A549 treated with Mapracorat at 1 μM for 4 hours (cell line): ENCODE results near the gene MIB2. TPM values are rescaled to one million over a fixed set of nuclear protein-coding genes. Genes with fewer than 3 reads are reported as not detected.

Source experiments
- total RNA-seq: library from RNA; stranded (reverse); fragments of 200-300 nt; extraction: Qiagen RNA extraction; gene quantifications from 5 replicates; pipeline ENCODE4 v1.2.3, GENCODE V29; 2022

Gene MIB2
- 7.2 to 20.5 TPM (median 19.5 TPM) in 5 replicates for total RNA-seq

GRCh38 chr1:1615256-1616044, at the start of gene MIB2:
MIB2 (plus strand) TSS chr1:1615500; CDS start chr1:1623453, 7,953 bp downstream.

GRCh38 chr1:1574721-1575537, 40.4 kb upstream of the MIB2 start, which contains the start of gene SSU72:
SSU72 (minus strand) TSS chr1:1574863; CDS start chr1:1574557, 306 bp downstream.

GRCh38 chr1:1599935-1600860, 15.1 kb upstream of the MIB2 start, which contains the start of gene FNDC10:
FNDC10 (minus strand) TSS chr1:1600135; CDS start chr1:1600015, 120 bp downstream.

GRCh38 chr1:1631782-1632420, 16.6 kb downstream of the MIB2 start, which contains the start of gene MMP23B:
MMP23B (plus strand) TSS chr1:1632173; CDS start chr1:1632219, 46 bp downstream.

GRCh38 chr1:1658583-1659549, 43.6 kb downstream of the MIB2 start, which contains the start of gene CDK11B:
CDK11B (minus strand) TSS chr1:1659004; CDS start chr1:1657485, 1,519 bp downstream.

Other genes starting within 250 kb of the MIB2 start
- gene AURKAIP1, start 240.3 kb upstream of the MIB2 start, total RNA-seq: 107 to 186 TPM (median 170 TPM) in 5 replicates
- gene CCNL2, start 216.2 kb upstream of the MIB2 start, total RNA-seq: 42.1 to 63.9 TPM (median 54.3 TPM) in 5 replicates
- 130 to 166 TPM (median 137 TPM) in 5 replicates for gene MRPL20, start 208.2 kb upstream of the MIB2 start, total RNA-seq
- 0.07 to 0.19 TPM in 2 of 5 replicates, not detected in the others for gene ANKRD65, start 194.2 kb upstream of the MIB2 start, total RNA-seq
- 3.6 to 14.7 TPM (median 14.1 TPM) in 5 replicates for gene VWA1, start 179.8 kb upstream of the MIB2 start, total RNA-seq
- gene ATAD3C, start 165.8 kb upstream of the MIB2 start, total RNA-seq: not detected in 5 replicates
- 1.2 to 3.6 TPM (median 3.0 TPM) in 5 replicates for gene ATAD3B, start 143.7 kb upstream of the MIB2 start, total RNA-seq
- gene ATAD3A, start 103.3 kb upstream of the MIB2 start, total RNA-seq: 28.1 to 41.2 TPM (median 37.2 TPM) in 5 replicates
- 0.24 to 1.1 TPM (median 0.32 TPM) in 5 replicates for gene TMEM240, start 74.9 kb upstream of the MIB2 start, total RNA-seq
- gene SSU72, start 40.6 kb upstream of the MIB2 start, total RNA-seq: 90.7 to 106 TPM (median 100 TPM) in 5 replicates
- 5.8 to 8.8 TPM (median 8.1 TPM) in 5 replicates for gene FNDC10, start 15.4 kb upstream of the MIB2 start, total RNA-seq
- gene MMP23B, start 16.7 kb downstream of the MIB2 start, total RNA-seq: 0.18 to 1.2 TPM (median 0.64 TPM) in 5 replicates
- 24.2 to 26.3 TPM (median 25.5 TPM) in 5 replicates for gene CDK11B, start 43.5 kb downstream of the MIB2 start, total RNA-seq
- 9.2 to 13.4 TPM (median 12.5 TPM) in 5 replicates for gene SLC35E2B, start 77.3 kb downstream of the MIB2 start, total RNA-seq
- gene CDK11A, start 108.9 kb downstream of the MIB2 start, total RNA-seq: 18.0 to 28.0 TPM (median 22.9 TPM) in 5 replicates
- 28.5 to 43.1 TPM (median 39.8 TPM) in 5 replicates for gene NADK, start 163.0 kb downstream of the MIB2 start, total RNA-seq